GM19455 (cell line): ENCODE data around the gene RAB3C.
"Not testable (repeated sequence)": the region's sequence is repeated elsewhere in the genome, so short reads cannot be mapped to it uniquely, and the experiment has no call there.

Source experiments
- ATAC-seq: cut with Tn5 transposase; IDR thresholded peaks from one replicate; pipeline ENCODE4 v1.9.1; 2021; ENCODE audit not compliant: unreplicated experiment

The RAB3C gene

DNA sequence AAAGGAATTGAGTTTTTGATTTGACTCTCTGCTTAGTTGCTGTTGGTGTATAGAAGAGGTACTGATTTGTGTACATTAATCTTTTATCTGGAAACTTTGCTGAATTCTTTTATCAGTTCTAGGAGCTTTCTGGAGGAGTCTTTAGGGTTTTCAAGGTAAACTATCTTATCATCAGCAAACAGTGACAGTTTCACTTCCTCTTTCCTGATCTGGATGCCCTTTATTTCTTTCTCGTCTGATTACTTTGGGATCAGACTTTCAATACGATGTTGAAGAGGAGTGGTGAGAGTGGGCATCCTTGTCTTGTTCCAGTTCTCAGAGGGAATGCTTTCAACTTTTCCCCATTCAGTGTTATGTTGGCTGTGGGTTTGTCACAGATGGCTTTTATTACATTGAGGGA, 17.7 kb downstream of the RAB3C start:
- not testable (repeated sequence) for ATAC-seq

DNA sequence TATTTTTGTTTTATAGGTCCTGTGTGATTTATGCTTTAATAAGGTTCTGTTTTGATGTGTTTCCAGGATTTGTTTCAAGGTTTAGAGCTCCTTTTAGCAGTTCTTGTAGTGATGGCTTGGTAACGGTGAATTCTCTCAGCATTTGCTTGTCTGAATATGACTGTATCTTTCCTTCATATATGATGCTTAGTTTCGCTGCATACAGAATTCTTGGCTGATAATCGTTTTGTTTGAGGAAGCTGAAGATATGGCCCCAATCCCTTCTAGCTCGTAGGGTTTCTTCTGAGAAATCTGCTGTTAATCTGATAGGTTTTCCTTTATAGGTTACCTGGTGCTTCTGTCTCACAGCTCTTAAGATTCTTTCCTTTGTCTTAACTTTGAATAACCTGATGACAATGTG, 20.0 kb downstream of the RAB3C start:
- not testable (repeated sequence) for ATAC-seq

DNA sequence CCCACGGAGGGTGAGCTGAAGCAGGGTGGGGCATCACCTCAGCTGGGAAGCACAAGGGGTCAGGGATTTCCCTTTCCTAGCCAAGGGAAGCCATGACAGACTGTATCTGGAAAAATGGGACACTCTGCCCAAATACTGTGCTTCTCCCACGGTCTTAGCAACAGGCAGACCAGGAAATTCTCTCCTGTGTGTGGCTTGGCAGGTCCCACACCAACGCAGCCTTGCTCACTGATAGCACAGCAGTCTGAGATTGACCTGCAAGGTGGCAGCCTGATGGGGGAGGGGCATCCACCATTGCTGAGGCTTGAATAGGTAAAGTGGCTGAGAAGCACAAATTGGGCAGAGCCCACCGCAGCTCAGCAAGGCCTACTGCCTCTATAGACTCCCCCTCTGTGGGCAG, 23.2 kb downstream of the RAB3C start:
- no peak for ATAC-seq

DNA sequence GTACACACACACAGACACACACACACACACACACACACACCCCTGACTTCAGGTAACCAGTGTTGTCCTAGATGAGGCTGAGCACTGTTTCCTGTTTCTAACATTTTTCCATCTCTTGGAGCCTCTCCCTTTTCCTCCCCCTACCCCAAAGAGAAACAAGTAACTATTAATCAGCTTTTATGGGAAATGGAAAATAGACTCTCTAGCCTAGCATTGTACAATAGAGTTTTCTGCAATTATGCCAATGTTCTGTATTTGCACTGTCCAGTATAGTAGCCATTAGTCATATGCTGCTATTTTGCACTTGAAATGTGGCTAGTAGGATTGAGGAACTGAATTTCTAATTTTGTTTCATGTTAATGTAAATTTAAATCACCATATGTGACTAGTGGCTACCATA, 33.1 kb downstream of the RAB3C start:
- no peak for ATAC-seq

DNA sequence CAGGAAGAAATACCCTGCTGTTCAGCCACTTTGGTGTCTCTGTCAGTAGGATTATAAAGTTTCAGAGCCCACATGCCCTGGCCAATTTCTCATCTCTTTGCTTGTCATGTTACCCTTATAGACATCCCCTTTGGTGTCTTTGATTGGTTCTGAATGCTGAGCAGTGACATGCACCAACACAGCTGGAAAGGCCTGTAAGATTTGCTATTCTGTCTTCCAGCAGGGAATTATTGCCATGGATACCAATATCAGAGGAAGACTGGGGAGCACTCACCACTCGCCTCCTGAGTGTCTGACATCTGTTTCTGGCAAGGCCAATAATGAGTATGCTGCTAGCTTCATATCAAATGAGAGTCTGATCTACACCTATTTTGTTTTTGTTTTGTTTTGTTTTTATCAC, 34.4 kb downstream of the RAB3C start:
- no peak for ATAC-seq

DNA sequence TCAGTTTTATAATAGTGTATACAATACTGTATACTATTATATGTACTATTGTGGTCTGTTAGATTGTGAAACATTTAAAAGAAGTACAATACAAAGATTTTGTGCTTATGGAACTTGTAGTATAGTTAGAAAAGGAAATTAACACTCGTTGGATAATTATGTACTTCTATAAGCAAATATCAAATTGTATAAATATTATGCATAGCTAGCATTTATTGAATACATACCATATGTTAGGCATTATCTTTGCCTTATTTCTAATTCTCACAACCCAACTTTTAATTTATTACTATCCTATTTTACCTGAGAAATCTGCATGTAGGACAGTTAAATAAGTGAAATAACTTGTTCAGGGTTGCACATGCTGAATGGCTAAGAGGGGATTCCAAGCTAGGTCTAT, 37.5 kb downstream of the RAB3C start:
- ATAC-seq, result no peak

DNA sequence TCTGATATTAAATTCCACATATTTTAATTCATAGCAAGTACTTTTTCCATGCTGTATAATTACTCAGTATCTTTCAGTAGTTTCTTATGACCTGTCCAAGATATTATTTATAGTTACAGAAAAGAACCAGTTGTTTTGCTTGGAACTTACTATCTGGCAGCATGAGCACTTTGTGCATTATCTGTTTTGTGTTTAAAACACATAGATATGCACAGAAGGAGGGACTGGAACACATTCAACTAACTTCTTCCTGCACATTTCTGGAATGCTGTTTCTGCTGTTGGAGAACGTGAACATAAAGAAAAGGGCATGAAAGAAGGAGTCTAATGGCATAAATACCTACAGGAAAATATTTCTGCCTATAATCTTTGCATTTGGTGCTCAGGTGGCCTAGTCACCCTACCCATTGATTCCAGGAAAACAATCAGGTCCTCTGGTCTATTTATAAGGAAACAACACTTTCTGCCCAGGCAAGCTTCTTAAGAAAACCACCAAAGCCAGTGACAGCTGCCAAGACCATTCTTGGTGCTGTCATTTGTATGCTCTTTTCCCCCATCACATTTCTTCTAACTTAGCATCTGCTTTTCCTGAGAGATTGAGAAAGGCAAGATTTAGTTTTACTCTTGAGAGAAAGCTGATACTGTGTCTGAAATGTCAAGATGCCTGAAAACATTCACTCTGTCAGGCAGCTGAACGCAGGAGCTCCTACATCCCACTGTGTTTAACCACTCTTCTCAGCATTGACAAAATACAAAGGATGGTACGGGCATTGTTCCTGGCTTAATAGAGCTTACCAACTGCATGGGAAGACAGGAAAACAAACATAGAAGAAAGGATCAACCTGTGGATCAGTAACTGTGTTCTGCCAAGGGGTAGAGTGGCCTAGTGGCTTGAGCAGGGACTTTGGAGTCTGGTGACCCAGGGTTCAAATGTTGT, 40.3 kb downstream of the RAB3C start:
- no peak for ATAC-seq

DNA sequence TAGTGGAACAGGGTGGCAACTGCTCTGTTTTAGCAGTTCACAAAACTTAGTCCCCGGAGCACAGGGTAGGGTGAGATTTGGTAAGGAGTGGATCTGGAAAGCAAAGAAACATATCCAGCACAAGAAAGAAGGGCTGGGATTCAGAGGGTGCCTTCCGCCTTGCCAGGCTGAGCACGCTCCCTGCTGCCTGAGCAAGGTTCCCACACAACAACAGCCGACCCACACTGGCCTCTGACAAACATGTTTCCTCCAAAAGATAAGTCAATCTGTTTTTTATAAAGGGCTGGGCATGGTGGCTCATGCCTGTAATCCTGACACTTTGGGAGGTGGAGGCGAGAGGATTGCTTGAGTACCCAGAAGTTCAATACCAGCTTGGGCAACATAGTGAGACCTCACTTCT, 45.8 kb downstream of the RAB3C start:
- no peak for ATAC-seq

DNA sequence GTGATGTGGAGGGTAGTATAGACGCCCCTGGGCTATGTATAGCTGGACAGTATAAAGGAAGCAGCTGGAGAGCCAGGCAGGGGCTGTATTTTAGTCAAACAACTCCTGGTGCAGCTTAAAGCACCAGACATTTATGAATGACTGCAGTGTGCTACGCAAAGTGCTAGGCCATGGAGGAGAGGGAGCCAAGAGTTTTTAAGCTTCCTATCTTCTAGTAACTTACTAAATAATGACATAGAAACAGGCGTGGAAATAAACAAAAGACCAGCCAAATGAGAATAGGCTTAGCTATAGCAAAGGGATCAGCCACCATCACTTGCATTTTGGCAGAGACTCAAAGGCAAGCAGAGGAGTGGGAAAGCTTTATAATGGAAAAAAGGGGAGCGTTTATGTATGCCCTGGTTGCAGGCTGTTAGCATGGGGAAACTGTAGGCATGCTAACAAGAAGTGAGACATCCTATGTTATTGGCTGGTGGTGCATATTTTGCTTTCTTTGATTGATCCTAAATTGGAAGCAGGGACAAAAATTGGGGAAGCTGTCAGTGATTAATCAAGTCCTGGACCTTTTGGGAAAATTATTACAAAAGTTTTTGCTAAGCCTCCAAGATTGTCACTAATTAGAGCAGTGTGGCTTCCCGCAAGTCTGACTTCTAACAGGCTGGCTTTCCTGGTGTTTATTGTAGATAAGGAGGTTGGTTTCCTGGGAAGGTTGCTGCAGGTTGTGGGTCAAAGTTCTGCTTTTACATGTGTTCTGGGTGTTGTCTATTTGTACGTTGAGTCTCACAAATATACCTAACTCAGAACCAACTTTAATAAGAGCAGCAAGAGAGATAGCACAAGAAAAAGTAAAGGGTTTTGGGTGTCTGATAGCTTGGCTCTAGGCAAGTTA, 46.6 kb downstream of the RAB3C start:
- no peak for ATAC-seq

DNA sequence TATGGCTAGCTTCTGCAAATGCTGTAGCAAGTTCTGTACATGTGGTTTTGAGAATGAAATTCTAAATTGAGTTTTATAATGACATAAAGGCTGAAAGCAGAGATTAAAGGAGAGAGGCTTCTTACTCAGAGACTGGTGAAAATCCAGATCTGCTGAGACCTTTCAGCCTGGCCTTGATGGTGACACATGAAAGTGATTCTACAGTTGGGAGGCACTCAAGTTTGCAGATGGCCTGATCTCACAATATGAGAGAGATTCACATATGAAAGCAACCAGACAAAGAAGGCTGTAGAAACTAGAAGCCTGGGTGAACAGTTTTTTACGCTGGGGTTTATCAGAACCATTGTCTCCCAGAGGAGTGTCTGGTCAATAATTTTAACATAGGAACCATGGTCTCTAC, 49.0 kb downstream of the RAB3C start:
- ATAC-seq, result no peak

DNA sequence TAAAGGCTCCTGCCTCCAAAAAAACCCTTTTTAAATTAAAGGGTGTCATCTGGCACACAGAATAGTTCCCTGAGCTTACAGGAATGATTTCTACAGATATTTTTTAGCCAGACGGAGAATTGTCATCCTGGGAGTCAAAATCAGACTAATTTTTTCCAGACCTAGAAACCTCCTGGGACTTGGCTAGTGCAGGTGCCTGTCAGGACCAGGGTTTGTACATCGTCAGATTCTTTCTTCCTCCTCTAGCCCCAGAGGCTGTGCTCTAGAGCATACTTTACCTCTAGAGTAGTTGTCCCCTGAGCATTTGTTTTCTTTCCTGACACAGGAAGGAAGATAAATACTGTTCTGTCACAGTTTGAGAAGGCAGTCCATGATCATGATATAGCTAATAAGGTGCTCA, 52.5 kb downstream of the RAB3C start:
- no peak for ATAC-seq

DNA sequence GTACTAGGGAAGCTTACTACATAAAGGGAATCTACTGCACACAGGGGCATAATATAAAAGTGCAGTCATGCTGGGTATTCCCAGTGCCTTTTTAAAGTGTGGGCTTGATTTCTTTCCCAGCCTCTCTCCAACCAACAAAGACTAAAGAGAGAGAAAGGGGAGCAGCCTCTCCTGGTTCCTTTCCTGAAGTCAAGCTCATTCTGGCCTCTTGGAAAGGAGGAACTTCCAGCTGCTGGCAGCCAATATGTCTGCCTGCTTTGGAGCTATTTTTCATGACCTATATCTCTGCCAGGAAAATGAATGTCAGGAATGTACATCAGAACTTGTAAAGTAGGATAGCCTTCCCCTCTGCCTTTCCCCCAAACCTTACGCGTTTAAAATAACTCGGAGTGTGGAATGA, 57.1 kb downstream of the RAB3C start:
- no peak for ATAC-seq

DNA sequence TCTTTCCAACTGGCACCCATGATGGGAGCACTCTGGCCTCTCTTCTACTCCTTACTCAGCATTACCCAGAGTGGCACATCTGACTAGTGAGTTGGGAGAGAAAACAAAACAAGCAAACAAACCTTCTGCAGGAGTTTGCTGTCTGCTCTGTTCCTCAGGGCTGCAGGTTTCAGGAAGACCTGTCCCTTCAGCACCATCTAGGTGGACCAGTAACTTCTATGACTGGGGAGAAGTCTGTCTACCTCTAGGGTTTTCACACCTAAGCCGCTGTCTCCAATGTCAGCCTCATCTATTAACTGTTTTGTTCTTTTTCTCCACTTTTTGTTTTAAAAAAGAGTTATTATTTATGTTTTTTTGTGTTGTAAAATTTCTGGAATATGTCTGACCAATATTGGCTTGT, 58.7 kb downstream of the RAB3C start:
- ATAC-seq, result no peak

DNA sequence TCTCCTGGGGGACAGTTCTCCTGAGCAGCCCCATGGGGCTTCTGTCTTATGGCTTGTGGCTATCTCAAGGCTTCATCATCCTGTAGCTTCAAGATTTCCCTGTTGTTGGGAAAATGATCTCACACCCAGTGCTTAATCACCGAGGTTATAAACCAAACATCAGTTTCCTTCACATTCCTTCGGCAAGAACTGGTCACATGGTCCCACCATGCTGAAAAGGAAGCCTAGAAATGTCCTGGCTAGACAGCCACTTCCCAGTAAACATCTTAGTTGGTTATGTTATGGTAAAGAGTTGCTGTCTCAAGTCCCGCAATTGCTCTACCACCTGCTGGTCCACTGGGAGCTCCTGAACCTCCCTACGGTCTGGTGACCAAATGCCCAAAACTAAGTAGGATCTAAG, 66.0 kb downstream of the RAB3C start:
- no peak for ATAC-seq

DNA sequence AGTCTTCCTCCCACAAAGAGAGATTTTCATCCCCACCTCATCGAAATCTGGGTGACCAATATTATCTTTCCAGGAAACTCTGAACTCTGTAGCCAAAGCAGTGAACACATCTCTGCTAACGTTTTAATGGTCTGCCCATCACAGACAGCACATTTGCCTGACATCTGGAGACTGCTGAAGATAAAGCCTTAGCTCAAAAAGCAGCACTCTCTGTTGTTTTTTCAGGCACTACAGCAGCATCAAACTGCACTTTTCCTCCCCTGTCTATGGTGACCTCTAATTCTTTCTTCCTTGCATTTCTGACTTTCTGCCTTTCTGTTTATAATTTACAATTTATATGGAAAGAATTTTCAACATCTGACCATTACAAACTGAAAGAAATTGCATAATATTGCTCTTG, 66.8 kb downstream of the RAB3C start:
- no peak for ATAC-seq

DNA sequence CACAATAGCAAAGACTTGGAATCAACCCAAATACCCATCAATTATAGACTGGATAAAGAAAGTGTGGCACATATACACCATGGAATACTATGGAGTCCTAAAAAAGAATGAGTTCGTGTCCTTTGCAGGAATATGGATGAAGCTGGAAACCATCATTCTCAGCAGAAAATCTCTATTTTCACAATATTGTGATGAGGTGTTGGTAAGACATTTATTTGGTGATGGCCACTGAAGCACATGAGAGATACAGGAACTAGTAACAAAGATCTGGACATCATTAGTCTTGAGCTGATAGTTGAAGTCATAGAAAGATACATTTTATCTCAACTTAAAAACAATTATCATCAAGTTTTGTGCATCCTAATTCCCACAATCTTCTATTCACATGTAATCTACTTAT, 70.6 kb downstream of the RAB3C start:
- ATAC-seq, result no peak

DNA sequence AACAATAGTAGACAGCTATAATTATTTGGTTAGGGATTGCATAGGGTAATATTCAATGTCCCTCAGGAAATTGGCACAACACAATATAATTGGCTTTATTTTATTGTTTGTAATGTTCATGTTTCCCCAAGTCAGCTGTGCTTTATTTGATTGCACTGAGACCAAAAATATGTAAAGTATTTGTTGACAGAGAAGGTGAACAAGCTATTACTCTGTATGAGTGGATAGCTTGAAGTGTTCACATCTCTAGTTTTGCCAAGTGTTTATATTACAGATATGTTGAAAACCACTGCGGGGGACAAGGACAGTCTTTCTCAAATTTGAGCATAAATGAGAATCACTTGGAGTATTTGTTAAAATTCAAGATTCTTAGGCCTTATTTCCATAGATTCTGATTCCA, 83.3 kb downstream of the RAB3C start:
- ATAC-seq, result no peak

DNA sequence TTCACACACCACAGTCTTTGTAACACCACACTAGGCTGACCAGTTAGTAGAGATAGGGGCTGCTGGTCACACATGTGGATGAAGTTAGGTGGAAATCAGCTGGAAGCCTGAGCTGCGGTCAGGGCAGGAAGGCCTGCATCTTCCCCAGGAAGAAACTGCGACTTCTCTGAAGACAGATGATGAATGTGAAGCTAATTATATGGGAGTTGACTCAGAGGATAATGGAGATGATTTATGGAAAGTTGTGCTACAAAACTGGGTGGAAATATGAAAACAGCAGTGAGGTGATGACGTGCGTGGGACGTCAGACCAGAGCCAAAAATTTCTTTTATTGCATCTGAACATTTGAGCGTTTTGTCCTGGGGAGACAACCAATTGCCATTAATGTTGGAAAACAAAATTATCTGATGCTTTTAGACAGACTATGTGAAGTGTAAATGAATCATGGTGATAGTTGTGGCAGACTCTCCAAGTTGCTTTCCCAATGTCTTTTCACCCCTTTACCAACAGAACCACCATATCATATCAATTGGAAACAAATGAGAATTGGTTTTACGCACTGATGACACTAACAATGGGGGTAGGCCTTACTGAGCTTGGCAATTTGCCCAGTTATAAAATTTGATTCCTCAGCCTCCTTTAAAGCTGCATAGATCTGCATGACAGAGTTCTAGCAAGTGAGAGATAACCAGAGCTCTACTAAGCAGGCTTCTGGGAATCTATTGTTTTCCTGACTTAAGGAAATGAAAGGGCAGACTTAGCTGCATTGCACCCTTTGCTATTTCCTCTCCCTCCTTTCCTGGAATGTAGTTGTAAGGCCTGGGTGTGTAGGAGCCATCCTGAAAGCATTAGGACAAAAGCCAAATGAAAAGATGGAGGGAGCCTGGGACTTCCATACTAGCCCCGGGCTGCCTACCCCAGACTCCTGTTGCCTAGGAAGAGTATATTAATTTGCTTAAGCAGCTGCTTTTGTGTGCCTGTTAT, 84.0 kb downstream of the RAB3C start:
- ATAC-seq, result no peak

DNA sequence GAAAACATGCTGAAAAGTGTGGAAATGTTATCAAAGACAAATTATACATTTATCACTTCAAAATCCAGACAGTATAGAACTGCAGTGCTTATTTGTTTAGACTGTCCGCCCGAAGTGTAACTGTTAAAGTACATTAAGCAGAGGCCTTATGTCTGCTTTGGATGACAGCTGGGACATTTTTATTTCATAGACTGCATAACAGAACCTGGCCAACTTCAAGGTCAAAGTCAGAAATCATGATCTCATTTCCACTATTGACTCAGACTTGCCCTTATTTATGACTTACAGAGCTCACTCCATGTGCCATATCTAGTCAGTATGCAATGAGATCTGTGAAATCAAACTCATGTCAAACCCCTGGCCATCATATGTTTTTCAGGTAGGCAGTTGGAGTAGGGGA, 87.7 kb downstream of the RAB3C start:
- no peak for ATAC-seq

DNA sequence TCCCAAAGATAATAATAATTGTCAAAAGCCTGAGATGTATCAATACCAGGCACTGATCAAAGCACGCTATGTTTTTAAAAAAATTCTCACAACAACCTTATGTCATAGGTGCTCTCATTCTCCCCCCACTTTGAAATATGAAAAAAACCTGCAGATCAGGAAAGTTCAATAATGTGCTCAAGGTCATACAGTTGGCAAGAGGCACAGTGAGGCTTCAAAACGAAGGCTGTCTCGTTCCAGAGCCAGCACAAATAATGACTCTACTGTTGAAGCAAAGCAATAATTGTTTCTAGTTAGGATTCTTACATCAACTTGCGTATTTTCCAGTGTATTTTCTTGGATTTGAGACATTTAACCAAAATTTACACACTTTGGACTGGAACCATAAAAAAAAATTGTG, 88.3 kb downstream of the RAB3C start:
- no peak for ATAC-seq

DNA sequence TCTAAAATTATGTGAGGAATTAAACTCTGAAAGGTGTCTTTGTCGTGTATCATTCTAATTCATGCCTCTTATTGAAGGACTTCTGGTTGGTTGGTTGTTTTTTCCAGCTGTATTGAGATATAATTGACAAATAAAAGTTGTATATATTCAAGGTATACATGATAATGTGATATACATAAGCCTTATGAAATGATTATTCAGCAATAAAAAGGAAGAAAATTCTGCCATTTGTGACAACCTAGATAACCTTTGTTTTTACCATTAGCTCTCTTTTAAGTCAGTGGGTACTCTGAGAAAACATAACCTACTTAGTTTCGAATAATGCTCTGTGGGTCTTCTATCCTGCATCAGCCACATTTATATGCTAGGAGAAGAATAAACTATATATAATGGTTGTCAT, 89.6 kb downstream of the RAB3C start:
- no peak for ATAC-seq
